GM12878 (cell line): ENCODE results near the gene NR3C1.

Source experiments
- CHD2 ChIP-seq: IDR thresholded peaks from 2 replicates; pipeline ENCODE4 v1.6.1; 2011; ENCODE audit warnings: low read depth, low read length, improper control_type of control experiment, borderline replicate concordance
- CREB1 ChIP-seq: IDR thresholded peaks from 2 replicates; pipeline ENCODE4 v1.6.1; 2012; ENCODE audit warnings: low read depth, mild to moderate bottlenecking, inconsistent platforms
- EZH2 ChIP-seq: IDR thresholded peaks from 2 replicates; pipeline ENCODE4 v1.6.1; 2012; ENCODE audit warnings: low read depth, mild to moderate bottlenecking, control low read depth, inconsistent platforms, low read length, borderline replicate concordance; ENCODE audit not compliant: control insufficient read depth
- NFXL1 ChIP-seq: fragments of 450-650 bp; IDR thresholded peaks from 2 replicates; pipeline ENCODE4 v1.6.1; 2017; ENCODE audit warnings: antibody characterized with exemption, mild to moderate bottlenecking, borderline replicate concordance
- NR2F1 ChIP-seq: fragments of 450-650 bp; conservative IDR thresholded peaks from 2 replicates; pipeline ENCODE4 v1.6.1; 2017; ENCODE audit warnings: mild to moderate bottlenecking
- POLR2A ChIP-seq: IDR thresholded peaks from 2 replicates; pipeline ENCODE4 v1.6.1; 2011; ENCODE audit warnings: low read depth, mild to moderate bottlenecking, low read length
- PRDM15 ChIP-seq: fragments of 450-650 bp; formaldehyde crosslinking; IDR thresholded peaks from 2 replicates; pipeline ENCODE4 v1.4.0; 2020; ENCODE audit warnings: mild to moderate bottlenecking, moderate library complexity
- SMC3 ChIP-seq: IDR thresholded peaks from 2 replicates; pipeline ENCODE4 v1.6.1; 2011; ENCODE audit warnings: low read length, improper control_type of control experiment, borderline replicate concordance
- YY1 ChIP-seq: IDR thresholded peaks from 2 replicates; pipeline ENCODE4 v1.6.1; 2011; ENCODE audit warnings: low read depth, mild to moderate bottlenecking, low read length
- ZNF207 ChIP-seq: fragments of 450-650 bp; IDR thresholded peaks from 2 replicates; pipeline ENCODE4 v1.6.1; 2014; ENCODE audit warnings: antibody characterized with exemption, mild to moderate bottlenecking, borderline replicate concordance
- ZNF384 ChIP-seq: IDR thresholded peaks from 2 replicates; pipeline ENCODE4 v1.6.1; 2012; ENCODE audit warnings: low read depth, mild to moderate bottlenecking, low read length, improper control_type of control experiment, borderline replicate concordance
- TF ChIP-seq, protein P1 (sequence below), 3 experiments: IDR thresholded peaks in 2 of 3; conservative IDR thresholded peaks in 1 of 3; 2 replicates each; pipeline ENCODE4 v1.5.1; 2011; ENCODE audit warnings: low read depth in 3 of 3, low read length in 3 of 3, mild to moderate bottlenecking in 3 of 3, control low read depth in 2 of 3, moderate library complexity in 2 of 3, inconsistent platforms in 1 of 3, mixed read lengths in 1 of 3; ENCODE audit not compliant: control insufficient read depth in 2 of 3, insufficient read depth in 1 of 3; ENCODE audit errors: extremely low read depth in 1 of 3
- TF ChIP-seq, protein P2 (sequence below): fragments of 450-650 bp; IDR thresholded peaks from 2 replicates; pipeline ENCODE4 v1.6.1; 2016; ENCODE audit warnings: mild to moderate bottlenecking

GRCh38 chr5:143258559-143259253, 144.8 kb downstream of the NR3C1 start:
- TF ChIP-seq, protein P1, sequence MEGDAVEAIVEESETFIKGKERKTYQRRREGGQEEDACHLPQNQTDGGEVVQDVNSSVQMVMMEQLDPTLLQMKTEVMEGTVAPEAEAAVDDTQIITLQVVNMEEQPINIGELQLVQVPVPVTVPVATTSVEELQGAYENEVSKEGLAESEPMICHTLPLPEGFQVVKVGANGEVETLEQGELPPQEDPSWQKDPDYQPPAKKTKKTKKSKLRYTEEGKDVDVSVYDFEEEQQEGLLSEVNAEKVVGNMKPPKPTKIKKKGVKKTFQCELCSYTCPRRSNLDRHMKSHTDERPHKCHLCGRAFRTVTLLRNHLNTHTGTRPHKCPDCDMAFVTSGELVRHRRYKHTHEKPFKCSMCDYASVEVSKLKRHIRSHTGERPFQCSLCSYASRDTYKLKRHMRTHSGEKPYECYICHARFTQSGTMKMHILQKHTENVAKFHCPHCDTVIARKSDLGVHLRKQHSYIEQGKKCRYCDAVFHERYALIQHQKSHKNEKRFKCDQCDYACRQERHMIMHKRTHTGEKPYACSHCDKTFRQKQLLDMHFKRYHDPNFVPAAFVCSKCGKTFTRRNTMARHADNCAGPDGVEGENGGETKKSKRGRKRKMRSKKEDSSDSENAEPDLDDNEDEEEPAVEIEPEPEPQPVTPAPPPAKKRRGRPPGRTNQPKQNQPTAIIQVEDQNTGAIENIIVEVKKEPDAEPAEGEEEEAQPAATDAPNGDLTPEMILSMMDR (IDR thresholded peaks at IDR 0.05 in 2 of 3, conservative IDR thresholded peaks at IDR 0.05 in 1 of 3; ENCODE audit: control insufficient read depth in 2 of 3, extremely low read depth in 1 of 3, insufficient read depth in 1 of 3, low read depth in 3 of 3, low read length in 3 of 3) = no peak
- no peak for TF ChIP-seq EZH2
- TF ChIP-seq YY1 = no peak
- TF ChIP-seq POLR2A = no peak
- TF ChIP-seq, protein P2, sequence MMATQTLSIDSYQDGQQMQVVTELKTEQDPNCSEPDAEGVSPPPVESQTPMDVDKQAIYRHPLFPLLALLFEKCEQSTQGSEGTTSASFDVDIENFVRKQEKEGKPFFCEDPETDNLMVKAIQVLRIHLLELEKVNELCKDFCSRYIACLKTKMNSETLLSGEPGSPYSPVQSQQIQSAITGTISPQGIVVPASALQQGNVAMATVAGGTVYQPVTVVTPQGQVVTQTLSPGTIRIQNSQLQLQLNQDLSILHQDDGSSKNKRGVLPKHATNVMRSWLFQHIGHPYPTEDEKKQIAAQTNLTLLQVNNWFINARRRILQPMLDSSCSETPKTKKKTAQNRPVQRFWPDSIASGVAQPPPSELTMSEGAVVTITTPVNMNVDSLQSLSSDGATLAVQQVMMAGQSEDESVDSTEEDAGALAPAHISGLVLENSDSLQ = no peak
- no peak for TF ChIP-seq NR2F1
- TF ChIP-seq CREB1 = no peak
- TF ChIP-seq NFXL1 = no peak
- TF ChIP-seq CHD2 = no peak
- no peak for TF ChIP-seq ZNF207
- TF ChIP-seq SMC3 = no peak
- TF ChIP-seq ZNF384 = no peak
- no peak for TF ChIP-seq PRDM15
